SIG-M5 treated with dmso at 0.1 percent for 504 hours (cell line): Measurements from ENCODE around the gene RFC4.
A peak's percentile ranks its signal among the peaks of the same experiment; 100 is the strongest.
"Not testable (repeated sequence)": the region's sequence is repeated elsewhere in the genome, so short reads cannot be mapped to it uniquely, and the experiment has no call there.

Experiments used
- DNase-seq: peaks from one replicate; lab custom pipeline; 2025; ENCODE audit not compliant: unreplicated experiment; lab: John Stamatoyannopoulos, UW

RFC4 gene

GRCh38 chr3:186806089-186807055, at the start of gene RFC4:
TSS of gene RFC4 (minus strand) at chr3:186806482. CDS start at chr3:186804713, 1,769 bp downstream.
- DNase-seq, result peak; percentile 82

GRCh38 chr3:186854954-186855353, 48.7 kb upstream of the RFC4 start:
- no peak for DNase-seq

- DNase-seq, result no peak
These were observed 47.9 kb upstream of the RFC4 start for GRCh38 chr3:186854146-186854545.

- no peak for DNase-seq
These were observed 46.7 kb upstream of the RFC4 start for GRCh38 chr3:186852994-186853393.

GRCh38 chr3:186851835-186852234, 45.6 kb upstream of the RFC4 start:
- not testable (repeated sequence) for DNase-seq

- DNase-seq, result peak; percentile 34
These were observed 43.2 kb upstream of the RFC4 start for GRCh38 chr3:186849374-186849975.

- no peak for DNase-seq
These were observed 41.2 kb upstream of the RFC4 start for GRCh38 chr3:186847437-186847836.

GRCh38 chr3:186845756-186846155, 39.5 kb upstream of the RFC4 start:
- DNase-seq, result no peak

- DNase-seq, result no peak
These were observed 38.6 kb upstream of the RFC4 start for GRCh38 chr3:186844908-186845307.

GRCh38 chr3:186843039-186843432, 36.8 kb upstream of the RFC4 start:
- DNase-seq, result peak; percentile 28

GRCh38 chr3:186842426-186843038, 36.2 kb upstream of the RFC4 start, which contains the start of gene ADIPOQ:
TSS of gene ADIPOQ (plus strand) at chr3:186842710. CDS start at chr3:186853059, 10,349 bp downstream.
- DNase-seq, result no peak

- DNase-seq, result peak; percentile 60
These were observed 35.3 kb upstream of the RFC4 start for GRCh38 chr3:186841620-186842019.

GRCh38 chr3:186839874-186840641, 33.8 kb upstream of the RFC4 start:
- DNase-seq, result peak; percentile 85

GRCh38 chr3:186832276-186832675, 26.0 kb upstream of the RFC4 start:
- DNase-seq, result no peak

GRCh38 chr3:186831798-186832197, 25.5 kb upstream of the RFC4 start:
- DNase-seq, result no peak

- DNase-seq, result no peak
These were observed 22.1 kb upstream of the RFC4 start for GRCh38 chr3:186828340-186828739.

GRCh38 chr3:186826976-186827857, 20.9 kb upstream of the RFC4 start:
- DNase-seq, result peak; percentile 78

- DNase-seq, result no peak
These were observed 20.2 kb upstream of the RFC4 start for GRCh38 chr3:186826410-186826975.

GRCh38 chr3:186825872-186826409, 19.7 kb upstream of the RFC4 start:
- DNase-seq, result no peak
